DMS153 treated with DMSO at 0.1 percent for 48 hours (cell line): Measurements from ENCODE around the gene PSMB4.
"Not testable (repeated sequence)": the region's sequence is repeated elsewhere in the genome, so short reads cannot be mapped to it uniquely, and the experiment has no call there.

ENCODE experiments used
- DNase-seq: peaks from one replicate; lab custom pipeline; 2025; ENCODE audit not compliant: unreplicated experiment; lab: John Stamatoyannopoulos, UW

PSMB4 gene

DNA sequence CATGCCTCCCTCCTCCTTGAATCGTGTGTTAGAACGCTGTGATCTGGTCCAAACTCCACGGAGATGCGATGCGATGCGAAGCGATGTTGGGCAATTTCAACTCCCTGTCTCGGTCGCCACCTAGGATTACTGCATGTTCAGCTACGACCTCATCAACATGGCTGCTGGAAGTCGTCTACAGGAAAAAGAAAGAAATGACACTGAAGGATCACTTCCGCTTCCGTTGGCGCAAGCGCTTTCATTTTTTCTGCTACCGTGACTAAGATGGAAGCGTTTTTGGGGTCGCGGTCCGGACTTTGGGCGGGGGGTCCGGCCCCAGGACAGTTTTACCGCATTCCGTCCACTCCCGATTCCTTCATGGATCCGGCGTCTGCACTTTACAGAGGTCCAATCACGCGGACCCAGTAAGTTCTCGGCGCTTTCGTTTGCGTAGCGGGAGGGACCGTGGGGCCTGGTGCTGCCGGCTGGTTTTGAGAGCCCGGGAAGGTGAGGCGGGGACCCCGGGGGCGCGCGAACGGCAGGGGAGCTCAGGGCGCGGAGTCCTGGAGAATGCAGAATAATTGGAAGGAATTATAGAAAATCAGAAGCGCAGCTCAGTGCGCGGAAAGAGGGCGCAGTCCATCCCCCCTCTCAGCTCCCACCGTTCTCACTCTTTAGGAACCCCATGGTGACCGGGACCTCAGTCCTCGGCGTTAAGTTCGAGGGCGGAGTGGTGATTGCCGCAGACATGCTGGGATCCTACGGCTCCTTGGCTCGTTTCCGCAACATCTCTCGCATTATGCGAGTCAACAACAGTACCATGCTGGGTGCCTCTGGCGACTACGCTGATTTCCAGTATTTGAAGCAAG, at the start of gene PSMB4:
Gene PSMB4, plus strand, starts transcription at position 250 of the 848 bp plus-strand sequence. Its CDS starts 15 bp downstream, at position 265.
- DNase-seq, result peak; percentile 97

DNA sequence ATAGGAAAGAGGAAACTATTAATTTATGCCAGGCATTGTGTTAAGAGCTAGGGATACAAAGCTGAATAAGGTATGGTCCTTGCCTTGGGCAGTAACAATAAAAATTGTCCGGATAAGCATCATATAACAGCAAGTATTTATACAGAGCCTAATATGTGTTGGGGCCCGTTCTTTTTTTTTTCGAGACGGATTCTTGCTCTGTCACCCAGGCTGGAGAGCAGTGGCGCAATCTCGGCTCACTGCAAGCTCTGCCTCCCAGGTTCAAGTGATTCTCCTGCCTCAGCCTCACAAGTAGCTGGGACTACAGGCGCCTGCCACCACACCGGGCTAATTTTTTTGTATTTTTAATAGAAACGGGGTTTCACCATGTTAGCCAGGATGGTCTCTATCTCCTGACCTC, 49.0 kb upstream of the PSMB4 start:
- DNase-seq, result not testable (repeated sequence)

- DNase-seq, result no peak
Measured at GRCh38 chr1:151352021-151352718, 47.2 kb upstream of the PSMB4 start.

DNA sequence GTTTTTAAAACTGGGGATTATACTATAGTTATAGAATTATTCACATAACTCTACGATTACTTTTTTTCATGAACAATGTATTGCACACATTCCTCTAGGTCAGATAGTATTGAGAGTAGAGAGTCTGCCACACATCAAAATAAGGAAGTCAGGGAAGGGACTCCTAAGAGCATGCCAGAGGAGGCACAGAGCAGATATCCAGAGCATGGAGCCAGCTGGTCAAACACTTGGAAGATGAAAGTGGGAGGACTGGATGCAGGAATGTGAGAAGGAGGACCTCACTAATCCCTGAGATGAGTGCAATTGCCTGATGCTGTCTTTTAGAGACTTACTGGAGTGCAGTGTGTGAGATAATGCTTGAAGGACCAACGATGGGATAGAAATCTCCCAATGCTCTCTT, 42.7 kb upstream of the PSMB4 start:
- no peak for DNase-seq

GRCh38 chr1:151361883-151362282, 37.5 kb upstream of the PSMB4 start:
- no peak for DNase-seq

DNA sequence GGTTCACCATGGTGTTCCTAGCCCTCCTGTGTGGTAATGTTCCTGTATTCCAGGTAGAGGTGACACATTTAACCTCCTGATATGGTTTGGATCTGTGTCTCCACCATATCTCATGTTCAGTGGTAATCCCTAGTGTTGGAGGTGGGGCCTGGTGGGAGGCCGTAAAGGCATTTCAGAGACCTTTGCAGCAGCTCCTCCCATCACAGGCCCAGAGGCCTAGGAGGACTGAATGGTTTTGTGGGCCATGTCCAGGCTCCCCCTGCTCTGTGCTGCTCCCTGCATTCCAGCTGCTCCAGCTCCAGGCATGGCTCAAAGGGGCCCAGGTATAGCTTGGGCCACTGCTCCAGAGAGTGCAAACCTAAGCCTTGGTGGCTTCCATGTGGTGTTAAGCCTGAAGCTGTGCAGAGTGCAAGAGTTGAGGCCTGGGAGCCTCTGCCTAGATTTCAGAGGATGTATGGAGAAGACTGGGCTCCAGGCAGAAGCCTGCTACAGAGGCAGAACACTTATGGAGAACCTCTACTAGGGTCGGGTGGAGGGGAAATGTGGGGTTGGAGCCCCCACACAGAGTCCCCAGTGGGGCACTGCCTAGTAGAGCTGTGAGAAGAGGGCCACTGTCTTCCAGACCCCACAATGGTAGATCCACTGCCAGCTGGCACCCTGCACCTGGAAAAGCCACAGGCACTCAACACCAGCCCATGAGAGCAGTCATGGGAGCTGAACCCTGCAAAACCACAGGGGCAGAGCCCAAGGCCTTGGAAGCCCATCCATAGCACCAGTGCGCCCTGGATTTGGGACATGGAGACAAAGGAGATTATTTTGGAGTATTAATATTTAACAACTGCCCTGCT, 36.8 kb upstream of the PSMB4 start:
- DNase-seq, result no peak

DNA sequence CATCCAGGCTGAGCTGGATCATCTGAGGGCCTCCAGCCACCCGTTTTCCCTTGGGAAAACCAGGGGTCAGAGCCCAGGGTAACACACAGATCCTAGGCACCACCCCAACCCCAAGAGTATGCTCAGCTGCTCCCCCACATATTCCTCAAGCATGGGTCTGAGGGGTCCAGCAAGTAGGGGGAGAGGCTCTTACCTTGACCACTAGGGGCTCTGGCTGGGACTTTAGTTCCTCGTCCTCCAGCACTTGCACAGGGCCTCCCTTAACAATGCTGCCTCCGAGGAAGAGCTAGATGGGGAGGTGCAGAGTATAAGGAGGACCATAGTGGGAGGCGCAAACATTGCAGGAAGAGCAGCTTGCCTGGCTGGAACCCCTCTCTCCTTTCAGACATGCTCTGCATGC, 34.4 kb upstream of the PSMB4 start:
- DNase-seq, result no peak

DNA sequence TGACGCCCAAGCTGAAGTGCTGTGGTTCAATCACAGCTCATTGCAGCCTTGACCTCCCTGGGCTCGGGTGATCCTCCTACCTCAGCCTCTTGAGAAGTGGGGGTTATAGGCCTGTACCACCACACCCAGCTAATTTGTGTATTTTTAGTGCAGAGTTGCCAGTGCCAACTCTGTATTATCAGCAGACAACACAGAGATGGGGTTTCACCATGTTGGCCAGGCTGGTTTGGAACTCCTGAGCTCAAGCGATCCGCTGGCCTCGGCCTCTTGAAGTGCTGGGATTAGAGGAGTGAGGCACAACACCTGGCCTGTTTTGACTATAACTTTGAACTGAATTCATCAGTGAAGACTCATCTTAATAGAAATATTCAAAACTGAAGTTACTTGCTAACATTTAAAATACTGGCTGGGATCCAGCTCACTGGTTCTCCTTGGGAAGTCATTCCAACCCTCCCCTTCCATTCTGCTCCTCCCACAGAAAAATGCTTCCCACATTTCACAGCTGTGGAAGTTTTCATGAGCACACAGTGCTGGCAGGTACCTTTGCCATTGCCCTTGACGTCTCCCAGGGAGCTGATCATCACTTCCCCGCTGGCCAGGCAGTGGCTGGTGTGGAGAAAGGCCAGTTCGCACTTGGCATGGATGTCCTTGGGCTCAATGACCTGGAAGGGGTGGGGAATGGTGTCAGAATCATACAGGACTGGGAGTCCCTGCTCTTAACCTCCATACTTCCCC, 31.5 kb upstream of the PSMB4 start:
- no peak for DNase-seq

- no peak for DNase-seq
Measured at GRCh38 chr1:151368393-151369301, 30.7 kb upstream of the PSMB4 start.

GRCh38 chr1:151369302-151369610, 30.1 kb upstream of the PSMB4 start:
- DNase-seq, result no peak

DNA sequence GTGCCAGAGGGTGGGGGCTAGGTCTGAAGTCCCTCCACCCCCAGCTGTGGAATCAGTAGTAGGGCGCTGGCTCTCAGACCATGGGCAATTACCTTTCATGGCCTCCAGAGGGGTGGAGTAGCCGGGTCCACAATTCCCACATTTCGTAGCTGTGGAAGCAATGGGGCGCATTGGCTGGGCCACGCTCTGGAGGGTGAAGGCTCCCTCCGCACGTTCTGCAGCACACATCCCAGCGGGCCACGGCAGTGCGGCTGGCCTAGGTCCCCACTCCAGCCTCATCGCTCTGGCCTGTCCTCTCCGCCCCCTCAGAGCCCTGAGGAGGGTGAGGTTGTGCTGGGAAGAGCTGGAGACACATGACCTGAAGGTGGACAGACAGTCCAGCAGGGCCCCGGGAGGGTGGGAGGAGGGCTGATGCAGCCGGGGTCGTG, 29.7 kb upstream of the PSMB4 start:
- no peak for DNase-seq

- no peak for DNase-seq
Measured at GRCh38 chr1:151370211-151370911, 29.0 kb upstream of the PSMB4 start.

GRCh38 chr1:151371370-151372057, 27.9 kb upstream of the PSMB4 start:
- DNase-seq, result peak; percentile 88

GRCh38 chr1:151372058-151372934, 27.1 kb upstream of the PSMB4 start, which contains the start of gene SELENBP1:
Gene SELENBP1, minus strand, starts transcription at chr1:151372705. Its CDS starts 64 bp downstream, at chr1:151372641.
- DNase-seq, result peak; percentile 94

DNA sequence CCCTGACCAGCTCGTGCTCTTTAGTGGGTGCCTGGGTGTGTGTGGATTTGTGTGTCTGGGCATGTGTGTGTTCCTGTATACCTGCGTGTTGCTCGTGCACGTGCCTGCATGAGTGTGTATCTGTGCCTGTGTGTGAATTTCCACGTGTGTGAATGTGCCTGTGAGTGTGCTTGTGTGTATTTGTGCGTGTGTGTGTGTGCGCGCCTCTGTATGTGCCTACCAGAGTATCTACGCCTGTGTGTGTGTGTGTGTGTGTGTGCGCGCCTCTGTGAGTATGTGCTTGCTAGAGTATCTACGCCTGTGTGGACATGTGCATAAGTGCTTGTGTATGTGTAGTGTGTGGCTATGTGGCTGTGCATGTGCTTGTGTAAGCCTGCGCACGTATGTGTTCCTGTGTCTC, 26.2 kb upstream of the PSMB4 start:
- DNase-seq, result no peak

- no peak for DNase-seq
Measured at GRCh38 chr1:151377150-151377884, 22.1 kb upstream of the PSMB4 start.

- DNase-seq, result no peak
Measured at GRCh38 chr1:151384584-151384983, 14.8 kb upstream of the PSMB4 start.
